Stimulated activated CD4-positive, alpha-beta T cell treated with anti-CD3 and anti-CD28 coated beads, Interleukin-4, amount 100 ng/mL, for 24 hours (primary cell): ENCODE results near the gene TP53I11.

Experiments
- DNase-seq: peaks from one replicate; pipeline ENCODE4 v3.0.0-alpha.2; 2020

Gene TP53I11

DNA sequence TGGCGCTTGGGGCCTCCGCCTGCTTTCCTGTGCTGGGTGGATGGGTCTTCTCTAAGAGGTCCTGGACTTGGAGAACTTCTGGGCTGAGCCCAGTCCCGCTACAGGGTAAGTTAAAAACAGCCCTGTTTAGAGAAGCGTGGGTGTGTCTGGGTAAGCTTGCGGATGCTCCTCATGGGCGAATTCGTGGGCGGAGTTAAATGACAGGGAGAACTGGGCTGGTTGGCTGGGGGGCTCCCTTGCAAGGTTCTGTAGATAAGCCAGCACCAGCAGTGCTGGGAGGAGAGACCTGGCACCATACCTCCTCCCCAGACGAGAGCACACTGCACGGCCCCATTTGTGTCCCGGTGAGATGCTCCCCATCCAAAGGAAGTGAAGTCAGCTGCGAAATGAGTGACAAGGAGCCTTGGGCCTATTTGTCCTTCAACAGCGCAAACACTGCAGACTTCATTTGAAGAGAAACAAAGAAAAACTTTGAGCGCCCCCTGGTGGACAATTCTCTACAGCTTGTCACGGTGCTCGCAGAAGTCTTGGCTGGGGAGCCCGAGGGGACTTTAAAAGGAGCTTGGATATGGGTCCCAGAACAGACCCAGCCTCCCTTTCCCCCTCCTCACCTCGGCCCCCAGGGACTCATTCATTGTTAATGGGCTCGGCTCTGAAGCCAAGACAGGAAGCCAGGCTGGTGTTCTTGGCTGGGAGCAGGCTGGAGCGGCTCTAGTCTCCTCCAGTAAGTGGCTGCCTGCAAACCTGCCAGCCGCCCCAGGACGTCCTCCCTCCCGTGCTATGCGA is 39.5 kb downstream of the TP53I11 start:
- peak; percentile 91 for DNase-seq

DNA sequence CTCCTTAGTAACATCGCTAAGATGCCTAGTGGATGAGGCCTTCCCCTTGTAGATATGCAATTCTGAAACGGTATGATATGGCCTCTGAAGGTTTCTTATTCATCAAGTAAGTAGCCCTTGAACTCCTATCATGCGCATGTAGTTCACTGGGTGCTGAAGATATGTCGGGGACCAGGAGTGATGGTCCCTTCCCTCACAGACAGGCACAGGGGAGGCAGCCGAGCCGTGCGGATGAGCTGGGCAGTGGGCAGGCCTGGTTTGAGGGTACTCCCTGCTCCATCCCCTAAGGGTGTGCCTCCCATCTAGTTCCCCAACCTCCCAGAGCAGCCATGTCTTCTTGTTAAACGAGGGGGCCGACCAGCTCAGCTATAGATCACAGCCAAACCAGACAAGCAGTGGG is 40.1 kb downstream of the TP53I11 start:
- no peak for DNase-seq

DNA sequence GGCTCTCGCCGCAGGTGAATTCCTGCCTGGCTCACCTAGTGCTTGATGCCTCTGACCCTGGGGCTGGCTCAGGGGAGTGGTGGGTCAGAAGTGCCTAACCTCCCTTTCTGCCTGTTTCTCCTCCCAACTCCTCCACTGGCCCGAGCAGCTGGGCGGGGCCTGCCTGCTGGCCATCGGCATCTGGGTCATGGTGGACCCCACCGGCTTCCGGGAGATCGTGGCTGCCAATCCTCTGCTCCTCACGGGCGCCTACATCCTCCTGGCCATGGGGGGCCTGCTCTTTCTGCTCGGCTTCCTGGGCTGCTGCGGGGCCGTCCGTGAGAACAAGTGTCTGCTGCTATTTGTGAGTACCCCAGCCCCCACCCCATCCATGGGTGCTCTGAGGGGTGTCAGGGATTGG is 41.1 kb downstream of the TP53I11 start:
- no peak for DNase-seq

DNA sequence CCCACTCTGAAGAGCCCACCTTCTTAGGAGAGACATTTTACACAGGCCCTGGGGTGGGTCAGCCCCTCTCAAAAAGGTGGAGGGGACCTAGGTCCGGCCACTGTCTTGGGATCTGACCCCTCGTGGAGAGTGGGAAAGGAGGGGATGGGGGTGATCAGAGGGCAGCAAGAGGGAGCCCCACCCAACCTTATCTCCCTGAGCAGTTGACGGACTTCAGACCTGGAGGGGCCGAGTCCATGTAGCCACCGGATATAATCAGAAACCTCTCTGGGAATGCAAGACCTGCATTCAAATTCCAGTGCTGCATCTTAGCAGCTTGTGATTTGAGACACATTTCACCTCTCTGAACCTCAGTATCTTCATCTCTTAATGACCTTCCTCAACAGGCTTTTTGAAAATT is 44.0 kb downstream of the TP53I11 start:
- no peak for DNase-seq

DNA sequence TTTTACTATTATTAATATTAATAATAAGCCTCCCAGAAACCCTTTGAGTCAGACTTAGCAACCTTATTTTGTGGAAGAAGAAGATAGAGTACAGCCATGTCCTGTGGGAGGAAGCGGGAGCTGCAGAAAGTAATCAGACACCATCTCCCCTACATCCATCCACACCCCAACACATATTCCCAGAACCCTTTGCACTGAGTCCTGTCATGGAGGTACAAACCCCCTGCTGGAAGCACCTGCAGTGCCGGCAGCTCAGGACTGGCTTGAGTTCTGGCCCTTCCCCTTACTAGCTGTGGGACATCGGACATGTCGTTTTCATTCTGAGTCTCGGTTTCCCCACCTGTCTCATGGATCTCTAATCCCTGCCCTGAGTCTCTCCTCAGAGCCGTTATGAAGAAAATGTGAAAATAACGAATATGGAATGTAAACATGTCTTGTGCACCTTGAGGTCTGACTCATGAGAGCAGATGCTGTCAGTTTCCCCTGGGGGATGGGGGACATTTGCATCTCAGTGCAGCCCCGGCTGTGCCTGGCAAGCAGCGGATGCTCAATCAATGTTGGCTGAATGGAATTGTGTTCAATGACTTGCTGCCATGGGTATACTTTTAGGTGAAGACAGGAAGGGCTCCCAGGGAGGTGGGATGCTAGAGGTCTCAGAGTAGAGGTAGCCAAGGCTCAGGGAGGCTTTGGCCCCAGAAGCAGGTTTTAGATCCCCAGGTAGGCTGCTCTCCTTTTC is 45.4 kb downstream of the TP53I11 start:
- no peak for DNase-seq

DNA sequence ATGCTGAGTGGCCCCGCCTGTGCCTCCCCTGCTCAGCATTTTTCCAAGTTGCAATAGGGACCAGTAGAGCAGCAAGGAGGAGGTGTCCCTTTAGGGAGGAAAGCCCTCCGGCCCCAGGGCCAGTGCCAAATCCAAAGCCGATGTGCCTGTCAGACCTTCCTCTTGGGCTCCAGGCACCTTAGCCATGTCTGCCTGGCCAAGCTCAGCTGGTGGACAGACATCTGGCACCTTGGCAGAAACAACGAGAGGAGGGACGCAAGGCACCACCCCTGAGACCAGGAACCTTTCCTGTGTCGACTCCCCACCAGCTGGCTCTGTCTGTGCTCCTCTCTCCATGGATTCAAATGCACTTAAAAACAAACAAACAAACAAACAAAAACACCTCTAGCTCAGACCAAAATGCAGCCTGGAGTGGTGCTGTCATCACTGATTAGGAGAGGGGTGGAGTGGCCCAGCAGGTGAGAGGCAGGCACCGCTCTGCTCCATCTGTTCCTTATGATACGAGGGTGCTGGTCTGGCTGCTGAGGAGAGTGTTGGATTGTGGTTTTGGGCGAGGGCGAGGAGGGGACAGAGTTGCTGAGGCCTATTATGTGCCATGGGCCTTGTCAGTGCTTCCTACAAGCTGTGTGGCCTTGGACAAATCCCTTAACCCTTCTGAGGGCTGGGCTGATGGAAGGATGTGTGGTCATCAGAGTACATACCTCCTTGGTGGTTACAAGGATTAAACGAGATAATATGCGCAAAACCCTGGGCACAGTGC is 46.2 kb downstream of the TP53I11 start:
- DNase-seq: no peak

DNA sequence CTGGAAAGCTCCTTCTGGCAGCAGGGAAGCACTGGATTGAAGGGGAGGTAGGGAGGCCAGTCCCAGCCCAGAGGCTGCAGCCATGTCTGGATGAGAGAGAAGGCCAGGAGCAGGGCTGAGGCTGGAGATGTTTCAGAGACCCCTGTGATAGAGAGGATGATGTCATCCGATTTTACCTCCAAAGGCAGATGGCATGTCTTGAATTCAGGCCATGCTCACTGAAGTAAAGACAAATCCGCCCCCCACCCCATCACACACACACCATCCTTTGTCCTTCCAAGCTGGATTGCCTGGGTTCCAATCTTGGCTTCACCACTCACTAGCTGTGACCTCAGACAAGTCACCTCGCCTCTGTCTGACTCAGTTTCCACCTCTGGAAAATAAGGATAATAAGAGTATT is 47.2 kb downstream of the TP53I11 start:
- DNase-seq: no peak

DNA sequence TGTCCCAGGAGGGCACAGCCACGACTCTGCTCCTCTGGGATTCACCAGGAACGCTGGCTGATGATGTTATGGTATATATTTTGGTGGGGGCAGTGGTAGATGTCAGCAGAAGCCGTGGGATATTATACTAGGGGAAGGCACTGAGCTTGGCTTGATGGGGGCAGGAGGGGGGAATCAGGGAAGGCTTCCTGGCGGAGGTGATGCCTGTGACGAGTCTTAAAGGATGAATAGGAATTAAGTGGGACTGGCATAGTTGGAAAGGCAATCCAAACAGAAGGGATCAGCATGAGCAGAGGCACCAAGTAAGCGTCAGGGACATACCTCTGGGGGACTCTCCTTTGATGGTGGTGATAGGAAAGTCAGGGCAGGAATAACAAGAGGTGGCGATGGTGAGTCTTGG is 47.6 kb downstream of the TP53I11 start:
- no peak for DNase-seq

DNA sequence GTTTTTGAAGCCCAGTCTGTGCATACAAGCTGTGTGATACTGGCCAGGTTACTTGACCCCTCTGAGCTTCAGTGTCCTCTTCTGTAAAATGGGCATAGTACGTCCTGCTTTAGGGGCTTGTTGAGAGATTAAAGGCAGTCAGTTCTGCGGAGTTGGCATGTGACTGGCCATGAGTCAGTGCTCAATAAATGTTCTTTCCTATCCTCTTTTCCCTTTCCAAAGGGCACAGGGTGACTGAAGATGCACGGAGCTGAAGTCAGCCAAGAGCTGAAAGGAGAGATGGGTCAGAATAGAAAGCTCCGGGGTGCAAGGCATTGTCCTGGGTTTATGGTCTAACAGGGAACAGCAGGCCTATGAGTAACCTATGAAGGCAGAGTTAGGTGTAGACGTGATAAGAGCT is 48.9 kb downstream of the TP53I11 start:
- DNase-seq: no peak

DNA sequence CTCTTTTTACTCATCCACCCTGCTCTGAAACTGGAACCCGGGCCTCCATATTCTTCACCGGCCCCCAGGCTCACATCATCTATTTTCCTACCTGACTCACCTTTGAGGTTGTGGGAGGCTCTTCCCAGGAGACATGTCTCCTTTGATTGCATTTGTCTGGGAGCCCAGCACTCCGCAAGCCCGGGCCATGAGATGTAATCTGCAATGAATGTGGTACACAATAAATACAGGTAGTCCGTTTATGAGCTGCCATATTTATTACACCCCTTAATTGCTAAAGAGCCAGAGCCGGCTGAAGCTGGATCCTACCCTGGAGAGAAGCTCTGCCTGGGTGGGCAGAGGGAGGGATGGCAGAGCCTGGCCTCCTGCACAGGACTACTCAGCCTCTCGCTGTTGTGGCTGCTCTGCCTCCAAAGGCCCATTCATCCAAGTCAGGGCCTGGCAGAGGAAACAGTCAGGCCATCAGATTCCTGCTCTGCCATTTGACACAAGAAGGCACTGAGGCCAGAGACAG is 49.5 kb downstream of the TP53I11 start:
- no peak for DNase-seq

DNA sequence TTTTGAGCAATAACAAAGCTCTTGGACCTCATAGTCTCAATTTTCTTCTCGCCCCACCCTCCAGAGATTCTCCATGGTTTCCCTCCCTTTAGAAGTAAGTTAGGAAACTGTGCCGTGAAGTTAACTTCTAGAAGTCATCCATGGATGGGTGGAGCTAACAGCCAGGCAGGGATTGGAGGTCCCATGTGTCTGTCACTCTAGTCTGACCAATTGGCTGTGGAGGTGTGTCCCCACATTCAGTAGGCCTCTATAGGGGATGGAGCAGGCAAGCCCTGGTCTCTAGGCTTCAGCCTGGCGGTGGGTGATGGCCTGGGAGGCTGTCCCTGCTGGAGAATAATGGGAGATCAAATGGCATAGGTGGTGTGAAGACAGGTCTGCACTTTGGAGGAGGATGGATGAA is 50.7 kb downstream of the TP53I11 start:
- DNase-seq: peak; percentile 43

DNA sequence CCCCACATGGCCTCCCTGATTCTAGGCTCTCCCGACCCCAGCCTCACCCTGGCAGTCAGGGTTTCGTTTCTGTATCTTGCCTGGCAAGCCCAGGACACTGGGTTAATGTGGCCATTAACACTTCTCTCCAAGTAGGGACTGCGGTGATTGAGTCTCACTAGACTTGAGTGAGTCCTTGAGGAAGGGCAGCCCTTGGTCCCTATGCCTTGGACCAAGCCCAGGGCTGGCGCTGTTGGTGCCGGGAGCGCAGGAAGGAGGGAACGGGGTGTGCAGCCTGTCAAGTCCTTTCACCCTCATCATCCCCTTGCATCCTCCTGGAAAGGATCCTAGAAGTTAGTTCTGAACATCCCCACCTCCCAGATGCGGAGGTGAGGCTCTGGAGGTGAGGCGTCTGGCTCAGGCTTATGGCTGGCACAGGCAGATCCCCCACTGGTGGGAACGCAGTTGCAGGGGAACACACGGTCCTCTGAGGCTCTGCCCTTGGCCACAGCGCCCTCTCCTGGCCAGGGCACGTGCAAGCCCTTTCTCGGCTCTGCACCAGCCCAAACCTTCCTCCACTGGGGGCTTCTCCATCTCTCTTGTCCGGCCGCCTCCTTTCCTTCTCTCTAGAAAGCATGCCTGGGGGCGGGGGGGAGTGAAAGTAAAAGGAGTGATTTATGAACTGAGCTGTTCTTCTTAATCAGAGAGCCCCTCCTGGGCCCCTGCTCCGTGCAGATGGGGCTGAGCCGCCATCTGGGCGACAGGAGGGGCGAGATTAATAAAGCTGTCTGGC is 56.7 kb downstream of the TP53I11 start:
- peak; percentile 61 for DNase-seq

DNA sequence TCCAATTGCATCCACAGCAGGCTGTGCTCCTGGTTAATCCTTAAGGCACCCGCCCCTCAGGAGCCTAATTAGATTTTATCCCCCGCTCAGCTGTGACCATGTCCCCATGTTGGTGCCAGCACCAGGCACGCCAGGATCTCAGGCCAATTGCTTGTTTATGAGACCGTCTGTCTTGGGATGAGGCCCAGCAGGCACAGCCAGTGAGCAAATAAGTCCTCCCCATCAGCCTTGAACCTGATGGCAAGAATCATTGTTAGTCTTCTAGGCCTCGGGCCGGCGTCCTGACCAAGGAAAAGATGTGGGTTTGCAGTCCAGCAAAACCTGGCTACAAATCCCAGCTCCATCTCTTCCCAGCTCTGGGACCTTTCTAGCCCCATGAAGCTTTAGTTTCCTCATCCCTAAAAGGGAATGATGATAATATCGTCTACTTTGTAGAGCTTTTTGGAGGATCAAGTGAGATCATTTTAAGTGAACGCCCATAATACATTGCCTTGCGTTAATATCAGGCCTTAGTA is 57.3 kb downstream of the TP53I11 start:
- DNase-seq: no peak

DNA sequence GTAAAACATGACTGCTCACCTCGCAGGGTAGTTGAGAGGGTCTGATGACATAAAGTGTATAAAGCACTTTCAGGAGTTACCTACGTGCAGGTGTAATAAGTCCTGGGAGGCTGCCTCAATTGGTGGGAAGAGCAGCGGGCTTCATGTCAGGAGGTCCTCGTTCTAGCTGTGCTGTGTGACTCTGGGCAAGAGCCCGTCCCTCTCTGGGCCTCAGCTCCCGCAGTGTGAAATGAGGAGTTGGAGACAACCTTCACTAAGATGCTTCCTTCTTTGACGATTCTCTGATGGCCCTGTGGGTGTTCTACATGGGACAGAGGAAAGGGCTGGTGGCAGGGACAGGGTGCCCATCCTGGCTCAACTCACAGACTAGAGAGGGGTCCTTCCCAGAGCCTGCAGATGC is 57.8 kb downstream of the TP53I11 start:
- DNase-seq: no peak

DNA sequence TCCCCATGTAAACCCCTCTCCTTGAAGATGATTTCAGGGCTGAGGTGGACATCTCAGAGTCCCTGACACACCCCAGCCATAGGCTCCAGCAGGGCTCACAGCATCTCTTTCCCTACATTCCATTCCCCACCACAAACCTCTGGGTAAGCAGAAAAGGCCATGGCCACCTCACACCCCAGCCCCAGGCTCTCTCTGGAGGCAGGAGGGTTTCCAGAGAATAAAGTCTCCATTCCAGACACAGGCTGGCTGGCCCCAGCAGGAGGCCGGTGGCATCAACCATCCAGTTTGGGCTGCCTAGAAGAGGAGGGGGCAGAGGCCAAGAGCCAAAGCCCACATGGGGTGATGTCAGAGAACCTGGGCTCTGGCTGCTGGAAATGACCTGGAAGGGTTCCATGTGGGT is 61.4 kb downstream of the TP53I11 start:
- no peak for DNase-seq

DNA sequence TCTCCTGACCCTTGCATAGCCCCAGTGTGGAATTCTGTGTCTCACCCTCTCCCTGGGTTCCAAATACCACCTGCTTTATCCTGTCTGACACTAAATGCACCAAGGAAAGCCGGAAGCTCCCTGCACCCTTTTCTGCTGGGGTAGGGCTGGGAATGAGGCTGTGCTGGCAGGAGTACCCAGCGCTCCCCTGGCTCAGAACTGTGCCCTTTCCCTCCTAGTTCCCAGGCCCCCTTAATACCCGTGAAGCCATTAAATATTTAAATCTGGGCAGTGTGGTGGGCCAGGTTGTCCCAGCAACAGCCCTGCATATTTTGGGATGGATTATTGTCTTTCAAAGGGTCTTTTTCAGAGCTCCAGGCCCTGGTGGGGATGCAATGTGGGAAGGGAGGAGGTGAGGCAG is 63.0 kb downstream of the TP53I11 start:
- DNase-seq: no peak

DNA sequence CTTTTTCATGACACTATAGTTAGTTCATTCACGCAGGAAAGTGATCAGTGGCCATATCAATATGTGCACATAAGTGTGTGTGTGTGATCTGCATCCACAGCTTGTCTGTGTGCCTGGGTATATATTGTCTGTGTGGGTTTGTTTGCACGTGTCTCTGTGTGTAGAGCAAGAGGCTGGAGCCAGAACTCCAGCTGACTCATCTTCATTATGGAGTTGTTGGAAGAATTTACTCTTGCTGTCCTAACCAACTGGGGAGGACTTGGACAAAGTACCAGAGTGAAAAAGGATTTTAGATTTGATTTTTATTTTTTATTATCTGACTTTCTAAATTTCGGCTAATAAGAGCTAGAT is 63.9 kb downstream of the TP53I11 start:
- no peak for DNase-seq

DNA sequence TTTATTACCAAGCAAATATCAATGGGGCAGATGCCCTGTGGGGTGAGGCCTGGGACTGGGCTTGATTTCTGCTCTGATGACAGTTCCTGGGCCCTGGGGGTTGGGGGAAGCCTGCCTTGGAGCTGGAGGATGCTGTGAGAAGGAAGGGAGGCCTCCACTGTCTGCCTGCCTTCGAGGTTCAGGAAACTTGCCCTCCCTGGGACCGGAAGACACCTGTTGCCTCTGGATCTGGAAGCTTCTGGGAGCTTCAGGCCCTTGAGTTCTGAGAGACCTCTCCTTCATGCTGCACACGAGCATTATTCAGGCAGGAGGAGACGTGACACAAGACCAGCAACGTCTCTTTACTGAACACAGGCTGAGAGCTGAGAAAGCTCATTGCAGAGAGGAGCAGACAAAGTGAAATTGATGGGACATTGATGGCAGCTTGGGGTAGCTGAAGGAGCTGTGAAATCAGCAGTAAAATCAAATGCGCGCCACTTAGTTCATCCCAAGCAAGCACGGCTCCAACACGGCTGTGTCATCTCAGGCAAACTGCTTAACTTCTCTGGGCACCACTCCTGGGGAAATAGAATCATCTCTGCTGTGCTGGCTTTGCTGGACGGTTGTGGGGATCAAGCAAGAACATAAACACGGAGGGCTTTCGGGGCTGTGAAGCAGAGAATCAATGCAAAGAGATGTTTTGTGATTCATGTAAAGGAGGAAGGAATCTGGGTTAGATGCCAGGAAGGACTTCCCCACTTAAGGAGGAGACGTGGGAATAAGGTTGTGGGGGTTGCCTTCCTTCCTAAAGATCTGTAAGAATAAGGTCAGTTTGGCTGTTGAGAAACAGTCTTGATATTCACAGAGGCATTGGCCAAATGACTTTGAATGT is 64.5 kb downstream of the TP53I11 start:
- no peak for DNase-seq

DNA sequence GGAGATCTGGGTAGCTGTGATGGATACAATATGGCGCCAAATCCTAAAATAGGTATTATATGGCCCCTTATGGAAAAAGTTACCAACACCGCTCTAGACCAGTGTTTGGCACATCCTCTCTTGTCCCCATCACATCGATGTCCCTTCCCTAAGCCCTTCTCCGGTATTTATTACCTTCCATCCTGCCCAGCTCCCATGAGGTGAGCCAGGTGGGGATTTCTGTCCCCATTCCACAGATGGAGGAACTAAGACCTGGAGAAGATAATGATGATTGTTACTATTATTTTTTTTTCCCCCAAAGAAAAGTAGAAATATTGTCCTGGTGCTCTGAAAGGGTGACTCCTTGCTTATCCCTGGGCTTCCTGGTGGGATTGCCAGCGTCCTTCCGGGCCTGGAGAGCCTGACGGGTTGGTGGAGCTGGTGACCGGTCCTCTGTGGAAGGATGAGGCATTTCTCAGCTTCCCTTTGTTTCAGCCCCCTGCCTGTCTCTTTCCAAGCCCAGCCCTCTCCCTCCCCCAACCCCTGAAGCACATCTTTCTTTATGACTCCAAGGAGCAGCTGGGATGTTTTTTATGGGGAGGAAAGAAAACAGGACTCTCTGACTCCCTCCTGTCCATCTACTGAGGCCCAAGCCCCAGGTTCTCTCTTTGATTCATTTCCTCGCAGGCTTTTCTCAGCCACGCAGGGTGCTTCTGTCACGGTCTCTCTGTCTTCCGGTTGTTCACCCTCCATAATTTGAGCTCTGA is 65.4 kb downstream of the TP53I11 start:
- DNase-seq: no peak

DNA sequence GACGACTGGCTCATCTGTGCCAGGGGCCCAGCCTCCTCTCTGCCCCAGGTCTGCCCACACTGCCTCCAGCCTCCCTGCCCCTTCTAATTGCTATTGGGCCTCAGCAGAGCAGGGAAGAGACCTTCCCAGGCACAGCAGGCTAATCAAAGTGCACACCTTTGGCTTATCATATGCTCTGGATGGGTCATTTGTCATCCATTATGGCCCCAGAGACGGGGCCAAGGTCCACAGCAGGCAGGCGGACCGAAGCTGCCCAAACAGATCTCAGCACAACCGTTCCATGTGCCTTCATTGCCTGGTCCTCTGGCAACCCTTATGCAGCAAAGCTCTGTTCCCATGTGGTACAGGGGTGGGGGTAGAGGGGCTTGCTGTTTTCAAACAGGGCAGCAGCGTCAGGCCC is 66.6 kb downstream of the TP53I11 start:
- no peak for DNase-seq

DNA sequence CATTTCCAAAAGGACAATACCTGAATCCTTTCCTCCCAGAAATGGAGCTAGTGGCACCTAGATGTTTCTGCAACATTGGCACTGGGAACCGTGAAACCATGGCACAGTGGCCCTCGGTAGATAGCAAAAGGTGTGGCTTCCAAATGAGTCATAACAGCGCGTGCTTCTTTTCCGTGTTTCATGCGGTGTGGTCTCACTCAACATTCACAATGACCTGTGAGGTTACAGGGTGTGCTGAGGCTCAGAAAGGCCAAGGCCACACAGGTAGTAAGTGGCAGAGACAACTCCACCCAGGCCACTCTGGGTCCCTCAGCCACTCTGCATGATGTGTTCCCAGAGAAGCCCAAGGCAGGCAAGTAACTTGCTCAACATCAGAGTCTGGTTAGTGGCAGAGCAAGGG is 67.4 kb downstream of the TP53I11 start:
- DNase-seq: no peak
